ENCODE measurements around the gene RPS3A.
"Not testable (repeated sequence)": the region's sequence is repeated elsewhere in the genome, so short reads cannot be mapped to it uniquely, and the experiment has no call there.

RPS3A gene

DNA sequence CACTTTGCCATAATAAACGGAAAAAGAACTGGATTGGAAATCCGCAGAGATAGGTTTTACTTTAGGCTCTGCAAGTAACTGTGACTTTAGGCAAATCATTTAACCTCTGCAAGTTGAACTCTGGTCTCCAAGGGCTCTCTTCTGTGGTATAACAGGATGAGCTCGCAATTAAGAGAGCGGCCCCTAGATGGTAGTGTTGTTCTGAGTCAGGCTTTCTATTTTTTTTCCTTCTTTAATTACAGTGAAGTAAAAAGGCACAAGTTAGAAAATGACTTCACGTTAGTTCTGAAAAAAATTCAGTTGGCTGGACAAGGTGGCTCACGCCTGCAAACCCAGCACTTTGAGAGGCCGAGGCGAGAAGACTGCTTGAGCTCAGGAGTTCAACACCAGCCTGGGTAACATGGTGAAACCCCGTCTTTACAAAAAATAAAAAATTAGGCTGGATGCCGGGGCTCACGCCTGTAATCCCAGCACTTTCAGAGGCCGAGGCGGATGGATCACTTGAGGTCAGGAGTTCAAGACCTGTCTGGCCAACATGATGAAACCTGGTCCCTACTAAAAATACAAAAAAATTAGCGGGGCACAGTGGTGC lies 18.0 kb downstream of the RPS3A start:
- FAIRE-seq = peak; percentile 9
- peak; percentile 30 for DNase-seq (ENCODE audit: insufficient read length)

DNA sequence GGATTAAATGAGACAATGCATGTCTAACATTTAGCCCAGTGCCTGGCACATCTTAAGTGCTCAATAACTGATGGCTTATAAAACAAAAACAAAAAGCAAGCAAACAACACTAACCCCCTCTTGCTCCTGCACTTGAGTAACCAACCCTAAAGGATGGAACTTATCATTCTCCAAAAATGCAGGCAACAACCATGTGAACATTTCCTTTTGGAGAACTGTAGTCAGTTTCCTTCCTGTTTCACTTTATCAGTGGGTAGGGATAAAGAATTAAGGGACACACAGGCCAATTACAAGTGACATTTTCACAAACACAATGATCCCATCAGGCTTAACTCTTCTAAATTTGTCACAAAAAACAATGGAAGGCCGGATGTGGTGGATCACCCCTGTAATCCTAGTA lies 30.4 kb downstream of the RPS3A start:
- no peak for FAIRE-seq
- no peak for TF ChIP-seq TAF1 (IDR thresholded peaks at IDR 0.05; ENCODE audit: borderline replicate concordance, low read depth, low read length)
- TF ChIP-seq POLR2A (IDR thresholded peaks at IDR 0.05; ENCODE audit: low read depth, low read length) = no peak
- TF ChIP-seq POLR2AphosphoS5 (IDR thresholded peaks at IDR 0.05; ENCODE audit: low read depth, low read length) = no peak
- DNase-seq (ENCODE audit: insufficient read length) = no peak

More for the DNA sequence above, 18.0 kb downstream of the RPS3A start:
- TF ChIP-seq POLR2AphosphoS5 (IDR thresholded peaks at IDR 0.05; ENCODE audit: low read depth, low read length) (no peak), POLR2A (IDR thresholded peaks at IDR 0.05; ENCODE audit: low read depth, low read length) (no peak), TAF1 (IDR thresholded peaks at IDR 0.05; ENCODE audit: borderline replicate concordance, low read depth, low read length) (no peak)

DNA sequence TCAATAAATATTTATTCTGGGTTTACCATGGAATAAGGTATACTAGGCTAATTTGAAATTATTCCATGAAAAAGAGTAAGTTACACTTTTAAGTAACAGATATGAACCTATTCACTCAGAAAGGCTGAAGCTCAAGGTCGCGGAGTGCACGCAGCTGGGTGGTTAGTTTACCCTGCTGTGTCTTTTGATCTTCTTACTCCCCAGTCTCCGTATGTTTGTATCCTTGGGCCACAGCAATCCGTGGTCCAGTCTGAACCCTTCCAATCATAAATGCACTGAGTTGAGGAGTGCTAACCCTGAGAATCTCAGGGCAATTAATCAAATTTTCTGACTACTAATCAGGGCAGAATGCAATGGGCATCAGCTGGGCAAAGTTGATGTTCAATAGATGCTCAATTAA lies 33.9 kb downstream of the RPS3A start:
- FAIRE-seq (no peak), DNase-seq (ENCODE audit: insufficient read length) (no peak)
- TF ChIP-seq POLR2AphosphoS5 (IDR thresholded peaks at IDR 0.05; ENCODE audit: low read depth, low read length) = no peak
- no peak for TF ChIP-seq POLR2A (IDR thresholded peaks at IDR 0.05; ENCODE audit: low read depth, low read length)
- TF ChIP-seq TAF1 (IDR thresholded peaks at IDR 0.05; ENCODE audit: borderline replicate concordance, low read depth, low read length) = no peak

DNA sequence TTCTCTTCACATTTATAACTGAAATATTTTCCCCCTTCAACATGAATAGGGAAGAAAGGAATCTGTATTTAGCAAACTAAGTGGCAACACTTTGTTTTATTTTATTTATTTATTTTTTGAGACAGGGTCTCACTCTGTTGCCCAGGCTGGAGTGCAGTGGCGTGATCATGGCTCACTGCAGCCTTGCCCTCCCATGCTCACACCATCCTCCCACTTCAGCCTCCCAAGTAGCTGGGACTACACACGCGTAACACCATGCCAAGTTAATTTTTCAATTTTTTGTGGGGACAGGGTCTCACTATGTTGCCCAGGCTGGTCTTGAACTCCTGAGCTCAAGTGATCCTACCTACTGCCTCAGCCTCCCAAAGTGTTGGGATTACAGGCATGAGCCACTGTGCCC lies 36.6 kb downstream of the RPS3A start:
- not testable (repeated sequence) for FAIRE-seq

DNA sequence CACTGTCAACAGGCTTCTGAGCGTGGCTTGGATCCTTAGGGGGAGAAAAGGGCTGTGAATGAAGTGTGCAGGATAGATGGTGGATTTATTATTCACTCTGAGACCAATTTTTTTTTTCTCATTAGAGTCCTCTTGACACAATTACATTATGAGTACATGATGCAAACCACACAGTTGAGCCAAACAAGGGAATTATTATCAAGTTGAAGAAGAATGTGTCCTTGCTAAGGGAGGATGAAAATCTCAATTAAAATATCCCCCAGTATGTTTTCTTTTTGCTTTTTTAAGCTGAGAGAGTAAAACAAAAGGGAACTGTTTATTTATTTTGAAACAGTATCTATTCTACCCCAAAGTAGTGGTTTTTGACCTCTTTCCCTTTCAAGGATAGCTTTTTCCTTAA lies 40.4 kb downstream of the RPS3A start:
- no peak for TF ChIP-seq POLR2AphosphoS5 (IDR thresholded peaks at IDR 0.05; ENCODE audit: low read depth, low read length)
- no peak for TF ChIP-seq TAF1 (IDR thresholded peaks at IDR 0.05; ENCODE audit: borderline replicate concordance, low read depth, low read length)
- TF ChIP-seq POLR2A (IDR thresholded peaks at IDR 0.05; ENCODE audit: low read depth, low read length) = no peak
- FAIRE-seq = no peak
- no peak for DNase-seq (ENCODE audit: insufficient read length)

More for the DNA sequence above, 36.6 kb downstream of the RPS3A start:
- DNase-seq (ENCODE audit: insufficient read length) = not testable (repeated sequence)

DNA sequence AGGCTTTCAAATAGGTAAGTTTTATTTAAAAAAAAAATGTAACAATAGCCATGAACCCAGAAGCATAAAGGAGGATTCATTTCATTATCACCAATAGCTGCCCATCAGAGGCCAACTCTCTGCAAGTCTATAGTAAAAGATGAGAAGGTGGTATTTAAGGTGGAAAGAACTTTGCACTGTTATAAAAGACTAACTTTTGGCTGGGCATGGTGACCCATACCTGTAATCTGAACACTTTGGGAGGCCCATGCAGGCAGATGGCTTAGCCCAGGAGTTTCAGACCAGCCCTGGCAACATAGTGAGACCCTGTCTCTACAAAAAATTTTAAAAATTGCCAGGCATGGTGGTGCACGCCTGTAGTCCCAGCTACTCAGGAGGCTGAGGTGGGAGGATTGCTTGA lies 43.3 kb downstream of the RPS3A start:
- FAIRE-seq (no peak), DNase-seq (ENCODE audit: insufficient read length) (no peak)
- TF ChIP-seq POLR2AphosphoS5 (IDR thresholded peaks at IDR 0.05; ENCODE audit: low read depth, low read length) (no peak), TAF1 (IDR thresholded peaks at IDR 0.05; ENCODE audit: borderline replicate concordance, low read depth, low read length) (no peak), POLR2A (IDR thresholded peaks at IDR 0.05; ENCODE audit: low read depth, low read length) (no peak)

DNA sequence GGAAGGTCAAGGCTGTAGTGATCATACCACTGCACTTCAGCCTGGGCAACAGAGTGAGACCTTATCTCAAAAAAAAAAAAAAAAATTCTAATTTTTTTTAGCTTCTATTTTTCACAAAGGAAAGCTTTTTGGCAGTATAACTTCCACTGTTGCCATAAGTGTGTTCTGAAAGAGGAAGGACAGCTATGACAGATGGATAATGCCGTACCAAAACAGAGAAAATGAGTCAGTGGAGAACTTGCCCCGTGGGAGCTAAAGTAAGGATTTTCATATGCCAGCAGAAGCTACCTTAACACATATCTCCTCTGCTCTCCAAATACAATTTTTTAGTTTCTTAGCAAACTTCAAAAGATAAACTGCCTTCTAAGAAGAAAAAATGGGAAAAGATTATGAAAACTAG lies 43.7 kb downstream of the RPS3A start:
- peak; percentile 17 for FAIRE-seq
- no peak for DNase-seq (ENCODE audit: insufficient read length)

DNA sequence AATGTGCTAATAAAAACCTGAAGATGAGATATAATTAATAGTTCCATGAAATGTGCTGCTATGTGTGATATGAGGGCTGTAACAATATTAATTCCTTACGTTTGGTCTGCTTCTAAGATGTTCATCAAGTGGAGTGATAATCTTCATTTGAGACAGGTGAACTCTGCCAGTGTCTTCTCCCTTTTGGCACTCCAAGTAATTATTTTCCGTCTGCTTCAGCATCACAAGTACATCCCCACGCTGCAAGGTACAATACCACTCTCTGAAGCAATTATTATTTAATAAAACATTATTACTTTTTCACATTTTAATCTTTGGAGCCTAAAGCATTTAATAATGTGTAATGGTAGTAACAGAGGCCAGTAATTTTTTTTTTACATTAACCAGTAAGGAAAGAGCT lies 44.4 kb downstream of the RPS3A start:
- DNase-seq (ENCODE audit: insufficient read length) (no peak), FAIRE-seq (no peak)
- TF ChIP-seq POLR2A (IDR thresholded peaks at IDR 0.05; ENCODE audit: low read depth, low read length) (no peak), POLR2AphosphoS5 (IDR thresholded peaks at IDR 0.05; ENCODE audit: low read depth, low read length) (no peak), TAF1 (IDR thresholded peaks at IDR 0.05; ENCODE audit: borderline replicate concordance, low read depth, low read length) (no peak)

More for the DNA sequence above, 43.7 kb downstream of the RPS3A start:
- TF ChIP-seq TAF1 (IDR thresholded peaks at IDR 0.05; ENCODE audit: borderline replicate concordance, low read depth, low read length) = no peak
- TF ChIP-seq POLR2A (IDR thresholded peaks at IDR 0.05; ENCODE audit: low read depth, low read length) = no peak
- no peak for TF ChIP-seq POLR2AphosphoS5 (IDR thresholded peaks at IDR 0.05; ENCODE audit: low read depth, low read length)

DNA sequence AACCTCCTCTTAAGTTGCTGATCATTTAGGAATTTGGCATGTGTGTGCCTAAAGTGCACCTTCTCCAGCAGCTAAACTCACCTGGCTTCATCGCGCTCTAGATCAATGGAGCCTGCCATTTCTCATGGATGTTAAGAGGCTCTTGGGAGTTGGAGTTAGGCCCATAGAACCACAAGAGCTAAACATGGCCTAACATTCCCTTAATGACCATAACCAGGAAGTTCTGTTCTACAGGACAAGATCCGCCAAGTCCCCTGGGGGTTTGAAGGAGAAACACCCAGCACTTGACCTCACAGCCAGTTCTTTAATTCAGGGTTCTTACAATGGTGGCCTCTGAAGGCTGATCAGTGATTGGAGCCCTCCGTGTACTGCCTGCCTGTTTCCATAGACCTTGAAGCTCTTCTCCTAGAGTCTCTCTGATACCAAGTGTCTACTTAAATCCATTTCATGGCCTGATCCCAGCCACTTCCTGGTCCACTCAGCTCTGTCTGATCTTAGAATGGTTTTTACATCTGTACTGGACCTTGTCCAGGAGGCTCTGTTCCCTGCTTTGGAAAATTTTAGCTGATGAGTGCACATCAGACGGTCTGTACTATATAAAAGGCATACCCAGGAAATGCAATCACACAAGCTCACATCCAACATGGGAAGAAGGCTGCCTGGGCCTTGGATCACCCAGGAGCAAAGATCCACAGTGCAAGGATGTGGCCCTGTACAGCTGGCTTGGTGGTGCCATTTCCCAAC lies 45.1 kb downstream of the RPS3A start:
- no peak for DNase-seq (ENCODE audit: insufficient read length)
- TF ChIP-seq TAF1 (IDR thresholded peaks at IDR 0.05; ENCODE audit: borderline replicate concordance, low read depth, low read length) (no peak), POLR2AphosphoS5 (IDR thresholded peaks at IDR 0.05; ENCODE audit: low read depth, low read length) (no peak), POLR2A (IDR thresholded peaks at IDR 0.05; ENCODE audit: low read depth, low read length) (no peak)
- FAIRE-seq = no peak

DNA sequence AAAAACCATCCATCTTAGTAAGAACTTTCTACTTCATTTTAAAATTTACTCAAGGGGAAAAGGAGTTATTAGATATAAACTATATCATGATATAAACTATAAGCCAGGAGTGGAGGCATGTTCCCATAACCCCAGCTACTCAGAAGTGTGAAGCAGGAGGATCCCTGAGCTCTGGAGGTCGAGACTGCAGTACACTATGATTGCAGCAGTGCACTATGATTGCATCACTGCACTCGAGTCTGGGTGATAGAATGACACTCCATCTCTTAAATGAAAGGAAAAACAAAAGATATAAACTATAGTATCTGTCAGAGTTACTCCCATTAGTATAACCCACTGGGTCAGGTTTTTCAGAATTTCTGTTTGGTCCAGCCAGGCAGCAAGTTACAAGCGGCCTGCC lies 47.6 kb downstream of the RPS3A start:
- FAIRE-seq (no peak), DNase-seq (ENCODE audit: insufficient read length) (no peak)
- no peak for TF ChIP-seq POLR2AphosphoS5 (IDR thresholded peaks at IDR 0.05; ENCODE audit: low read depth, low read length)
- no peak for TF ChIP-seq POLR2A (IDR thresholded peaks at IDR 0.05; ENCODE audit: low read depth, low read length)
- TF ChIP-seq TAF1 (IDR thresholded peaks at IDR 0.05; ENCODE audit: borderline replicate concordance, low read depth, low read length) = no peak

DNA sequence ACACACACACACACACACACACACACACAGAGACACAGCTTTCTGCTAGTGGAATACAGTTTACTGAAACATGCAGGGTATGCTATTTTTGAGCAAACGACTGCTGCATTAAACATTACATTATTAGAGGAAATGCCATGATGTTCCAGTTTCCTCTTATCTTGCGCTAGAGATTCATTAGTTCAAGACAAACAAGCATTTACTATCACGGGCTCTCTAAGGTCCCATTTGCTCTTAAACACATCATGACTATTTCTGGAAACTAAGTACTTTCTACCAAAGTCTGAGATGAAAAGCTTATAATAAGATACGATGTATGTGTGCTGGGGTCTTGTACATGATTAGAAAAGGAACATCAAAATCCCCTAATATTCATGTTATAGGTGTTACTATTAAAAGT lies 48.8 kb downstream of the RPS3A start:
- no peak for DNase-seq (ENCODE audit: insufficient read length)
- FAIRE-seq = no peak

DNA sequence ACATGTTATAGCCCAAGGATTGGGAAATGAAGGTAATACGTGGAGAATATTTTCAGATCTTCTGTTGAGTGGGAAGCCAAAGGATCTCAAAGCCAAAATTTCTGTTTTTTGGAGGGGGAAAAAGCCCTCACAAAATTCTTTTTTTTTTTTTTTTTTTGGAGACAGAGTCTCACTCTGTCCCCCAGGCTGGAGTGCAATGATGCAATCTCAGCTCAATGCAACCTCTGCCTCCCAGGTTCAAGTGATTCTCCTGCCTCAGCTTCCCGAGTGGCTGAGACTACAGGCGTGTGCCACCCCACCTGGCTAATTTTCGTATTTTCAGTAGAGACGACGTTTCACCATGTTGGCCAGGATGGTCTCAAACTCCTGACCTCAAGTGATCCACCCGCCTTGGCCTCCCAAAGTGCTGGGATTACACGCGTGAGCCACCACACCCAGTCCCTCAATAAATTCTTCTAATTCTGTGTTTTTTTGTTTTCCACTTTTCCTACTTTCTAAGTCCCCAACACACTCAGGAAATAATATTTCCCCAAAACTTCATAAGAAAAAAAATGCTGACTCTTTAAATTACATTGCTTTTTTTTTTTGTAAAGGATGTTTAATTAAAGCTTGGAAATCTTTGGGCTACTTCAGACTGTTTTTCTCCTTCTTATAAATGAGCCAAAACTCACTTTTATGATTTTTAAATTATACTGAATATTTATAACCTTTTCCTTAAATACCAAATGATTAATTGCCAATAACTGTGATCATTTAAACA lies 51.6 kb downstream of the RPS3A start:
- TF ChIP-seq TAF1 (IDR thresholded peaks at IDR 0.05; ENCODE audit: borderline replicate concordance, low read depth, low read length) = no peak
- no peak for TF ChIP-seq POLR2A (IDR thresholded peaks at IDR 0.05; ENCODE audit: low read depth, low read length)
- no peak for TF ChIP-seq POLR2AphosphoS5 (IDR thresholded peaks at IDR 0.05; ENCODE audit: low read depth, low read length)
- DNase-seq (ENCODE audit: insufficient read length) (no peak), FAIRE-seq (no peak)

More for the DNA sequence above, 48.8 kb downstream of the RPS3A start:
- TF ChIP-seq TAF1 (IDR thresholded peaks at IDR 0.05; ENCODE audit: borderline replicate concordance, low read depth, low read length) (no peak), POLR2A (IDR thresholded peaks at IDR 0.05; ENCODE audit: low read depth, low read length) (no peak)

Measured in GM12892 (cell line).